ENCODE data around the gene ADAD2. TPM values are rescaled to one million over a fixed set of nuclear protein-coding genes. Genes with fewer than 3 reads are reported as not detected.

ADAD2 gene
- total and polyA plus RNA-seq, 10 of the 15 experiments (the other 5 are each of a cell fraction or from before 2014, with no cell fraction given): 0.44 to 0.68 (median 0.51) TPM; not detected in 7

DNA sequence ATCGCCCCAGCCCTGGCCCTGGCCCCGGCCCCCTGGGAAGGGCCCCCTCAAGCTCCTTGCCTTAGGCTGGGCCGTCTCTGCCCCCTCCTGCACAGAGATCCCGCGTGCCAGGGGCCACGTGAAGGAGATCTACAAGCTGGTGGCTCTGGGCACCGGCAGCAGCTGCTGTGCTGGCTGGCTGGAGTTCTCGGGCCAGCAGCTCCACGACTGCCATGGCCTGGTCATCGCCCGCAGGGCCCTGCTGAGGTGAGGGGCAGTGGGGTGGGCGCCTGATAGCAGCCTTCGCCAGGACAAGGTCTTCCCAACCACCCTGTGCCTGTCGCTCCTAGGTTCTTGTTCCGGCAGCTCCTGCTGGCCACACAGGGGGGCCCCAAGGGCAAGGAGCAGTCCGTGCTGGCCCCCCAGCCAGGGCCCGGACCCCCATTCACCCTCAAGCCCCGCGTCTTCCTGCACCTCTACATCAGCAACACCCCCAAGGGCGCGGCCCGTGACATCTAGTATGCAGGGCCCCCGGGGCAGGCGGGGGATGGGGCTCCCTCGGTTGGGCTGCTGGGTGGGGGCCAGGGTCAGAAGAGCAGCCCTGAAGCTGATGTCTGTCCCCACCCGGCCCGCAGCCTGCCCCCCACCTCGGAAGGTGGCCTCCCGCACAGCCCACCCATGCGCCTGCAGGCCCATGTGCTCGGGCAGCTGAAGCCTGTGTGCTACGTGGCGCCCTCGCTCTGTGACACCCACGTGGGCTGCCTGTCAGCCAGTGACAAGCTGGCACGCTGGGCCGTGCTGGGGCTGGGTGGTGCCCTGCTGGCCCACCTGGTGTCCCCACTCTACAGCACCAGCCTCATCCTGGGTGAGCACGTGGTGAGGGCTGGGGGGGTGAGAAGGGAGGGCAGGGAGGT is 4.5 kb downstream of the ADAD2 start:
- SMC1A ChIA-PET (ENCODE audit: uncharacterized antibody, unreplicated experiment): no interaction called here
- TF ChIP-seq IRF4 (IDR thresholded peaks at IDR 0.05; ENCODE audit: low read depth, low read length): no peak
- TF ChIP-seq REST (IDR thresholded peaks at IDR 0.05; ENCODE audit: low read depth, low read length): no peak
- TF ChIP-seq HDGF (IDR thresholded peaks at IDR 0.05): no peak
- no peak for TF ChIP-seq SMC3 (IDR thresholded peaks at IDR 0.05; ENCODE audit: borderline replicate concordance, low read length)
- TF ChIP-seq HDAC6 (IDR thresholded peaks at IDR 0.05; ENCODE audit: unreplicated experiment): no peak
- TF ChIP-seq SMAD5 (IDR thresholded peaks at IDR 0.05; ENCODE audit: low read depth): no peak
- TF ChIP-seq, protein P1, sequence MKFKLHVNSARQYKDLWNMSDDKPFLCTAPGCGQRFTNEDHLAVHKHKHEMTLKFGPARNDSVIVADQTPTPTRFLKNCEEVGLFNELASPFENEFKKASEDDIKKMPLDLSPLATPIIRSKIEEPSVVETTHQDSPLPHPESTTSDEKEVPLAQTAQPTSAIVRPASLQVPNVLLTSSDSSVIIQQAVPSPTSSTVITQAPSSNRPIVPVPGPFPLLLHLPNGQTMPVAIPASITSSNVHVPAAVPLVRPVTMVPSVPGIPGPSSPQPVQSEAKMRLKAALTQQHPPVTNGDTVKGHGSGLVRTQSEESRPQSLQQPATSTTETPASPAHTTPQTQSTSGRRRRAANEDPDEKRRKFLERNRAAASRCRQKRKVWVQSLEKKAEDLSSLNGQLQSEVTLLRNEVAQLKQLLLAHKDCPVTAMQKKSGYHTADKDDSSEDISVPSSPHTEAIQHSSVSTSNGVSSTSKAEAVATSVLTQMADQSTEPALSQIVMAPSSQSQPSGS (IDR thresholded peaks at IDR 0.05; ENCODE audit: low read length): no peak
- no peak for TF ChIP-seq IRF3 (IDR thresholded peaks at IDR 0.05)
- no peak for TF ChIP-seq JUNB (IDR thresholded peaks at IDR 0.05)
- no peak for TF ChIP-seq CHD2 (IDR thresholded peaks at IDR 0.05; ENCODE audit: borderline replicate concordance, low read depth, low read length)
- no peak for TF ChIP-seq STAT1 (conservative IDR thresholded peaks at IDR 0.05)
- TF ChIP-seq, protein P2, sequence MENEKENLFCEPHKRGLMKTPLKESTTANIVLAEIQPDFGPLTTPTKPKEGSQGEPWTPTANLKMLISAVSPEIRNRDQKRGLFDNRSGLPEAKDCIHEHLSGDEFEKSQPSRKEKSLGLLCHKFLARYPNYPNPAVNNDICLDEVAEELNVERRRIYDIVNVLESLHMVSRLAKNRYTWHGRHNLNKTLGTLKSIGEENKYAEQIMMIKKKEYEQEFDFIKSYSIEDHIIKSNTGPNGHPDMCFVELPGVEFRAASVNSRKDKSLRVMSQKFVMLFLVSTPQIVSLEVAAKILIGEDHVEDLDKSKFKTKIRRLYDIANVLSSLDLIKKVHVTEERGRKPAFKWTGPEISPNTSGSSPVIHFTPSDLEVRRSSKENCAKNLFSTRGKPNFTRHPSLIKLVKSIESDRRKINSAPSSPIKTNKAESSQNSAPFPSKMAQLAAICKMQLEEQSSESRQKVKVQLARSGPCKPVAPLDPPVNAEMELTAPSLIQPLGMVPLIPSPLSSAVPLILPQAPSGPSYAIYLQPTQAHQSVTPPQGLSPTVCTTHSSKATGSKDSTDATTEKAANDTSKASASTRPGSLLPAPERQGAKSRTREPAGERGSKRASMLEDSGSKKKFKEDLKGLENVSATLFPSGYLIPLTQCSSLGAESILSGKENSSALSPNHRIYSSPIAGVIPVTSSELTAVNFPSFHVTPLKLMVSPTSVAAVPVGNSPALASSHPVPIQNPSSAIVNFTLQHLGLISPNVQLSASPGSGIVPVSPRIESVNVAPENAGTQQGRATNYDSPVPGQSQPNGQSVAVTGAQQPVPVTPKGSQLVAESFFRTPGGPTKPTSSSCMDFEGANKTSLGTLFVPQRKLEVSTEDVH (IDR thresholded peaks at IDR 0.05; ENCODE audit: low read depth, partially characterized antibody): no peak
- TF ChIP-seq EZH2 (IDR thresholded peaks at IDR 0.05; ENCODE audit: borderline replicate concordance, control insufficient read depth, low read depth, low read length): no peak
- TF ChIP-seq YBX1 (IDR thresholded peaks at IDR 0.05): no peak
- TF ChIP-seq CBX3 (IDR thresholded peaks at IDR 0.05; ENCODE audit: borderline replicate concordance, low read depth): no peak
- no peak for TF ChIP-seq RAD51 (IDR thresholded peaks at IDR 0.05)
- no peak for ATAC-seq
- Histone ChIP-seq H3K9ac (ENCODE audit: control insufficient read depth, insufficient read depth, low read length) (no peak overlapping the region), H3K79me2 (ENCODE audit: control insufficient read depth, insufficient read depth, low read length) (no peaks in the 10 kb centered on the region), H3K4me1 (ENCODE audit: control insufficient read depth, insufficient read depth, low read length) (no peaks in the 10 kb centered on the region), H3K9me3 (replicated peaks; ENCODE audit: control insufficient read depth, insufficient read depth, low read length) (no peaks in the 10 kb centered on the region), H3K27ac (ENCODE audit: control insufficient read depth, insufficient read depth) (no peak overlapping the region), H4K20me1 (ENCODE audit: control insufficient read depth, insufficient read depth) (no peaks in the 10 kb centered on the region), H2AFZ (ENCODE audit: control insufficient read depth, low read depth, low read length) (no peak overlapping the region), H3K27me3 (replicated peaks in 1 of 2; ENCODE audit: control insufficient read depth in 2 of 2, insufficient read depth in 2 of 2, low read length in 1 of 2) (0 out of 4 replicates have a peak, but pooled peaks cover 0 to 2% of the 10 kb centered on the region in 2 experiments), H3K36me3 (ENCODE audit: control insufficient read depth in 2 of 2, insufficient read depth in 2 of 2, low read length in 1 of 2) (no peaks in the 10 kb centered on the region), H3K4me2 (ENCODE audit: control insufficient read depth, insufficient read depth) (no peak overlapping the region), H3K4me3 (no peak overlapping the region)
- CTCF ChIA-PET: interaction anchor here (1.6 kb wide), 1 partner anchor 8 kb away, joined by 5 read pairs; the partner anchor contains the start of gene TAF1C
- RAD21 ChIA-PET (ENCODE audit: unreplicated experiment): no interaction called here
- in situ Hi-C loops (cut with MboI) (no loop called here), intact Hi-C loops (cut with micrococcal nuclease; ENCODE audit: unreplicated experiment) (no loop called here)
- DNase-seq (ENCODE audit: low read depth, low spot score): no peak
- 44% methylated on average over 32 of the region's 38 CpGs for WGBS (ENCODE audit: insufficient coverage, insufficient replicate concordance, low lambda C conversion rate, missing lambda C conversion rate)
- POLR2A ChIA-PET: no interaction called here
- no TSS peak for BruUV-seq (replicated peaks)
- no peak for FAIRE-seq

Measured in GM12878 (cell line).